KMS-11 (cell line): ENCODE results near the gene KHDC3L.

Experiments
- H2AFZ ChIP-seq: fragments of 200-600 bp; sonication (generic); 2 replicates; pipeline ENCODE4 v1.6.1; 2016; ENCODE audit warnings: antibody characterized with exemption, mixed run types, low read depth
- H3K27ac ChIP-seq: fragments of 200-600 bp; sonication (generic); 2 replicates; pipeline ENCODE4 v1.6.1; 2016; ENCODE audit warnings: mild to moderate bottlenecking, mixed run types
- H3K27me3 ChIP-seq: fragments of 200-600 bp; sonication (generic); 2 replicates; pipeline ENCODE4 v1.6.1; 2017; ENCODE audit warnings: mild to moderate bottlenecking, low read depth, mixed run types, moderate library complexity; ENCODE audit not compliant: insufficient read depth
- H3K36me3 ChIP-seq: fragments of 200-600 bp; sonication (generic); 2 replicates; pipeline ENCODE4 v1.6.1; 2017; ENCODE audit warnings: mild to moderate bottlenecking, mixed run types; ENCODE audit not compliant: insufficient read depth
- H3K4me1 ChIP-seq: fragments of 200-600 bp; sonication (generic); 2 replicates; pipeline ENCODE4 v1.6.1; 2016; ENCODE audit warnings: mild to moderate bottlenecking, low read depth, mixed run types; ENCODE audit not compliant: poor library complexity, severe bottlenecking
- H3K4me2 ChIP-seq: fragments of 200-600 bp; sonication (generic); 2 replicates; pipeline ENCODE4 v1.7.0; 2016; ENCODE audit warnings: mild to moderate bottlenecking, mixed run types
- H3K4me3 ChIP-seq: fragments of 200-600 bp; sonication (generic); IDR thresholded peaks from 2 replicates; pipeline ENCODE4 v1.6.1; 2017; ENCODE audit warnings: low read depth, low read length, mixed read lengths; ENCODE audit not compliant: insufficient read depth
- H3K79me2 ChIP-seq: fragments of 200-600 bp; sonication (generic); 2 replicates; pipeline ENCODE4 v1.6.1; 2016; ENCODE audit warnings: low read depth, mixed run types; ENCODE audit not compliant: insufficient read depth
- H3K9ac ChIP-seq: fragments of 200-600 bp; sonication (generic); 2 replicates; pipeline ENCODE4 v1.6.1; 2016; ENCODE audit warnings: mild to moderate bottlenecking, mixed run types
- H4K20me1 ChIP-seq: fragments of 200-600 bp; sonication (generic); 2 replicates; pipeline ENCODE4 v1.6.1; 2016; ENCODE audit warnings: mild to moderate bottlenecking, mixed run types; ENCODE audit not compliant: insufficient read depth
- TF ChIP-seq, protein P1 (sequence below): fragments of 200-600 bp; sonication (generic); conservative IDR thresholded peaks from 2 replicates; pipeline ENCODE4 v1.6.1; 2017; ENCODE audit warnings: low read depth, mild to moderate bottlenecking, antibody characterized with exemption, low read length, moderate library complexity, mixed read lengths

KHDC3L gene

DNA sequence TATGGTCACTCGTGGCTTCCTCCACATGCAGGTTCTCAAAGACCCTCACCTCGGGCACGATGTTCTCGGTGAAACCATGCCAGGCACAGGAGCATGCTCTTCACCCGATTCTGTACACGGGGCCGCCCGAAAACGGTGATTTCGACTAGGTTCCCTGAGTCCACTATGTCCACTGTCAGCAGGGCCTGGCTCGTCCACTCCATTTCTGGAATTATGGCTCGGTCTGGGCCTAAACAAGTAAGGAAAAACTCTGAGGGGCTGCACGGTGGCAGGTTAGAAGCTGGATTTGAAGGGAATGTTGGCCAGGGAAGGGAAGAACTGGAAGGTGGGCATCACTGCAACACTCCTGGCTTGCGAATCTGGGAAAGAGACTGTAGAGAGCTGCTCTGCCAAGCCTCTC lies 6.7 kb downstream of the KHDC3L start:
- Histone ChIP-seq H3K4me1 (no peaks in the 10 kb centered on the region), H3K27me3 (no peaks in the 10 kb centered on the region), H3K9ac (no peak overlapping the region), H3K27ac (no peak overlapping the region), H3K36me3 (no peaks in the 10 kb centered on the region), H4K20me1 (no peaks in the 10 kb centered on the region), H3K4me3 (no peak overlapping the region), H2AFZ (no peak overlapping the region), H3K79me2 (no peaks in the 10 kb centered on the region), H3K4me2 (no peak overlapping the region)
- TF ChIP-seq, protein P1, sequence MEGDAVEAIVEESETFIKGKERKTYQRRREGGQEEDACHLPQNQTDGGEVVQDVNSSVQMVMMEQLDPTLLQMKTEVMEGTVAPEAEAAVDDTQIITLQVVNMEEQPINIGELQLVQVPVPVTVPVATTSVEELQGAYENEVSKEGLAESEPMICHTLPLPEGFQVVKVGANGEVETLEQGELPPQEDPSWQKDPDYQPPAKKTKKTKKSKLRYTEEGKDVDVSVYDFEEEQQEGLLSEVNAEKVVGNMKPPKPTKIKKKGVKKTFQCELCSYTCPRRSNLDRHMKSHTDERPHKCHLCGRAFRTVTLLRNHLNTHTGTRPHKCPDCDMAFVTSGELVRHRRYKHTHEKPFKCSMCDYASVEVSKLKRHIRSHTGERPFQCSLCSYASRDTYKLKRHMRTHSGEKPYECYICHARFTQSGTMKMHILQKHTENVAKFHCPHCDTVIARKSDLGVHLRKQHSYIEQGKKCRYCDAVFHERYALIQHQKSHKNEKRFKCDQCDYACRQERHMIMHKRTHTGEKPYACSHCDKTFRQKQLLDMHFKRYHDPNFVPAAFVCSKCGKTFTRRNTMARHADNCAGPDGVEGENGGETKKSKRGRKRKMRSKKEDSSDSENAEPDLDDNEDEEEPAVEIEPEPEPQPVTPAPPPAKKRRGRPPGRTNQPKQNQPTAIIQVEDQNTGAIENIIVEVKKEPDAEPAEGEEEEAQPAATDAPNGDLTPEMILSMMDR: no peak

DNA sequence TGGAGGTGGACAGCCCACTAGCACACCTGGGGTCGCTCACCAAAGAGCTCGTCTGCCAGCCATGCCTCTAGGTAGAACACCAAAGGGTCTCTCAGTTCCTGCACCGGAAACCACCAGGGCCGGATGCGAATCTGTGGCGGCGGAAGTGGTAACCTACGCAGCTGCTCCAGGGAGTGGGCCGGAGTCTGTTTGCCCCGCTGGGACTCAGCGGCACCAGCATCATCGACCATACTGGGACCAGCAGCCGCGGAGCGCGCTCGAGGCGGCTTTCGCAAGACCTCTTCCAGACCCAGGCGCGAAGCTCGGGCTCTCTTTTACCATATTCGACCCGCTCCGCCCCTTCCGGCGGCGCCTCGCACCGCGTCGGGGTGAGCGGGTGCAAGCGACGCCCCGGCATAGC lies 7.1 kb downstream of the KHDC3L start, which contains the start of gene OOEP:
Gene OOEP, minus strand, starts transcription at position 335 of the 400 bp plus-strand sequence. Its CDS starts 105 bp downstream, at position 230.
- Histone ChIP-seq H3K9ac (no peak within 1 kb of the TSS), H3K4me3 (no peak within 1 kb of the TSS), H3K36me3 (no peaks in the 10 kb centered on the region), H2AFZ (no peak within 1 kb of the TSS), H3K79me2 (no peaks in the 10 kb centered on the region), H3K27me3 (no peaks in the 10 kb centered on the region), H4K20me1 (no peaks in the 10 kb centered on the region), H3K4me1 (no peaks in the 10 kb centered on the region), H3K27ac (no peak within 1 kb of the TSS), H3K4me2 (no peak within 1 kb of the TSS)
- TF ChIP-seq, protein P1: no peak

DNA sequence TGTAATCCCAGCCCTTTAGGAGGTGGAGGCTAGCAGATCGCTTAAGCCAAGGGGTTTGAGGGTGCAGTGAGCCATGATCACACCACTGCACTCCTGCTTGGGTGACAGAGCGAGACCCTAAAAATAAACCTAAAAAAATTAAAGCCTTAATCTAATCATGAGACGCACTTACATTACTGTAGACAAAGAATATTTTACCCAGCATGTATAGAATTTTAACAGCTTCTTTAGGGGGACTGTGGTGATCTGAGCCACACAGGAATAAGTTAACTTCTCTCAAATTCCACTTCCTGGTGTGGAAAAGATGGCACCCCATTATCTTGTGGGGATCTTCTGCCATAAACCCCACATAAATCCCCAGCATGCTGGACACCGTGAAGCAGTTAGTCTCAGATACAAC lies 9.5 kb downstream of the KHDC3L start:
- Histone ChIP-seq H3K36me3 (no peaks in the 10 kb centered on the region), H3K4me1 (no peaks in the 10 kb centered on the region), H2AFZ (no peak overlapping the region), H4K20me1 (no peaks in the 10 kb centered on the region), H3K79me2 (no peaks in the 10 kb centered on the region), H3K27me3 (no peaks in the 10 kb centered on the region), H3K4me2 (no peak overlapping the region), H3K27ac (no peak overlapping the region), H3K9ac (no peak overlapping the region), H3K4me3 (no peak overlapping the region)
- TF ChIP-seq, protein P1: no peak

DNA sequence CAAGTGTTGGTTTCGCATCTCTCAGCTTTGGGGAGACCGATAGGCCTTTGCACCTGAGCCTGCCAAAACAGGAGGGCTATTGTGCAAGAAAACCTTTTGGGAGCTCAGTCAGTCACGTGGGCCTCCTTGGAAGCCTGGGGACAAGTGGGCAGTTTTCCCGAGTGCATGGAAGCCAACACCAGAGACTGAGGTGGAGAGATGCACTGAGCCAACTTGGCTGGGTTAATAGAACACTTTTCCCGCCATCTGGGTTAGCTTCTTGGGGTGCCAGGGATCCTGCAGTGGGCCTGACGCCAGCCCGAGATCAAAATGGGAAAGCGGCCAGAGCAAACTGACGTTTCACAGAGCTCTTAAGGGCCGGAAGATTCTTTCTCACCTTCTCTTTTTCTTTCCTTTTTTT lies 10.1 kb downstream of the KHDC3L start:
- Histone ChIP-seq H4K20me1 (no peaks in the 10 kb centered on the region), H3K9ac (no peak overlapping the region), H3K79me2 (no peaks in the 10 kb centered on the region), H3K36me3 (no peaks in the 10 kb centered on the region), H3K4me1 (no peaks in the 10 kb centered on the region), H2AFZ (no peak overlapping the region), H3K4me3 (no peak overlapping the region), H3K27me3 (no peaks in the 10 kb centered on the region), H3K4me2 (no peak overlapping the region), H3K27ac (no peak overlapping the region)
- TF ChIP-seq, protein P1: no peak

DNA sequence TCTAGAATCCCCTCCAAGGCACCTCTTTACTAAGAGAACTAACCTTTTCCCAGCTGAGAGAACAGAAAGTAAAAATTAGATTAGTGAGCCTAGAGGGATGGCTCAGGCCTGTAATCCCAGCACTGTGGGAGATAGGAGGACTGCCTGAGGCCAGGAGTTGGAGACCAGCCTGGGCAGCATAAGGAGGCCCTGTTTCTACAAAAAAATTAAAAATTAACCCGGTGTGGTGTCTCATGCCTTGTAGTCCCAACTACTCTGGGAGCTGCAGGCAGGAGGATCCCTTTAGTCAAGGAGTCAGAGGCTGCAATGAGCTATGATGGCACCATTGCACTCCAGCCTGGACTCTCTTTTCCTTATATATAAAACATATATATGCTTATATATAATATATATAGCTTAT lies 12.8 kb downstream of the KHDC3L start:
- Histone ChIP-seq H3K27ac (no peak overlapping the region), H3K4me1 (no peaks in the 10 kb centered on the region), H3K4me2 (no peak overlapping the region), H3K36me3 (no peaks in the 10 kb centered on the region), H3K9ac (no peak overlapping the region), H3K79me2 (no peaks in the 10 kb centered on the region), H3K4me3 (no peak overlapping the region), H3K27me3 (no peaks in the 10 kb centered on the region), H2AFZ (no peak overlapping the region), H4K20me1 (no peaks in the 10 kb centered on the region)
- TF ChIP-seq, protein P1: no peak
